Left colon (tissue), 2 donors: ENCODE results near the gene FOXK2. TPM values are rescaled to one million over a fixed set of nuclear protein-coding genes. Genes with fewer than 3 reads are reported as not detected.
A peak's percentile ranks its signal among the peaks of the same experiment; 100 is the strongest.
"Not testable (repeated sequence)": the region's sequence is repeated elsewhere in the genome, so short reads cannot be mapped to it uniquely, and the experiment has no call there.

Experiments
- ATAC-seq: fragments of 200-7000 bp; cut with Tn5 transposase; one replicate; pipeline ENCODE4 v1.9.1; 2020; ENCODE audit warnings: mild to moderate bottlenecking, moderate library complexity
- DNase-seq, 2 donors: peaks; one replicate each; pipeline ENCODE4 v3.0.0-alpha.2; 2020
- intact Hi-C, 2 donors: fragments of 100-400 bp; cut with DNase I in 1 of 2; cut with micrococcal nuclease in 1 of 2; formaldehyde crosslinking; loops; one replicate each; pipeline versions ENCODE4 v1.11.2 to v1.14.0; 2022; cut with DNase I, micrococcal nuclease
- total RNA-seq, 2 donors: library from RNA; stranded (reverse); fragmentation: NEBNext Ultra II Directional; extraction: Animal tissue kit (Norgen Biotek cat#: 25700); gene quantifications; one replicate each; pipeline ENCODE4 v1.2.1, GENCODE V29; 2021
- donor health status: DM: no; HTN: no; CAD: no.
- donor health status: DM: yes; HTN: yes; CAD: no.

The FOXK2 gene
- total RNA-seq, 2 donors from 2014 or later: 40.4 to 48.7 TPM

- DNase-seq: no peak
- intact Hi-C loops: no loop called here
- ATAC-seq: no peak
Observed at GRCh38 chr17:82493226-82493781, 26.2 kb upstream of the FOXK2 start.

GRCh38 chr17:82494236-82495055 is 25.1 kb upstream of the FOXK2 start:
- DNase-seq (peak; percentile 81 to 84), ATAC-seq (peak; percentile 47)
- intact Hi-C loops: no loop called here

DNA sequence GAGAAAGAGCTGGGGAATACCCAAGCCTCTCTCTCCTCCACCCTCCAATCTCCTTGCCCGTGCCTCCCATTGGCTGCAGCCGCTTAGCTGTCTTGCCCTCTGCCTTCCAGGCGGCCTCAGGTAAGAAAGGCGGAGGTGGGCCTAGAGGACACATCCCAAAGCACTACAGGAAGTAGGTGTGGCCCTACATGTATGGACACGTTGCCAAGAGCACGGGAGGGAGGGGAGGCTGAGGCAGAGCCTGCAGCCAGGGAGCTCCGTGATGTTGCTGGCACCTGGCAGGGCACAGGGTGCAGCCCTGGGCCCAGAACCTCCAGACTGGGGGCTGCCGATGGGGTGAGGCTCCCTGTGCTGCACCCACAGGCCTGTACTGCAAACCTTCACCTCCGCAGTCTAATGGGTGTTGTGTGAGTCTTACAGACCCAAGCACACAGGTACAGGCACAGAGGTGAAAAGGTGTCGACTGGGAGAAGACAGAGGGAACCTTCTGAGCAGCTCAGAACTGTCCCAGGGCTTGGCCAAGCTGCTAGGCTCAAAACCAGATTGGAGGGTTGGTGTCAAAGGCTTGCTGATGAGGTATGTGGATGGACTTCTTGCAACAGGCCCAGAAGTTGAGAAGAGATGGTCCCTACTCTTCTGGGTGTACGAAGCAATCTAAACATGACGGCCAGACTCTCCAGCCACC is 23.5 kb upstream of the FOXK2 start:
- intact Hi-C loops: no loop called here
- peak; percentile 66 for ATAC-seq

GRCh38 chr17:82496529-82497434 is 22.8 kb upstream of the FOXK2 start:
- peak; percentile 98 for DNase-seq
- intact Hi-C loops: no loop called here
- ATAC-seq: peak; percentile 87

More for the DNA sequence above, 23.5 kb upstream of the FOXK2 start:
- peak; percentile 63 to 76 for DNase-seq

DNA sequence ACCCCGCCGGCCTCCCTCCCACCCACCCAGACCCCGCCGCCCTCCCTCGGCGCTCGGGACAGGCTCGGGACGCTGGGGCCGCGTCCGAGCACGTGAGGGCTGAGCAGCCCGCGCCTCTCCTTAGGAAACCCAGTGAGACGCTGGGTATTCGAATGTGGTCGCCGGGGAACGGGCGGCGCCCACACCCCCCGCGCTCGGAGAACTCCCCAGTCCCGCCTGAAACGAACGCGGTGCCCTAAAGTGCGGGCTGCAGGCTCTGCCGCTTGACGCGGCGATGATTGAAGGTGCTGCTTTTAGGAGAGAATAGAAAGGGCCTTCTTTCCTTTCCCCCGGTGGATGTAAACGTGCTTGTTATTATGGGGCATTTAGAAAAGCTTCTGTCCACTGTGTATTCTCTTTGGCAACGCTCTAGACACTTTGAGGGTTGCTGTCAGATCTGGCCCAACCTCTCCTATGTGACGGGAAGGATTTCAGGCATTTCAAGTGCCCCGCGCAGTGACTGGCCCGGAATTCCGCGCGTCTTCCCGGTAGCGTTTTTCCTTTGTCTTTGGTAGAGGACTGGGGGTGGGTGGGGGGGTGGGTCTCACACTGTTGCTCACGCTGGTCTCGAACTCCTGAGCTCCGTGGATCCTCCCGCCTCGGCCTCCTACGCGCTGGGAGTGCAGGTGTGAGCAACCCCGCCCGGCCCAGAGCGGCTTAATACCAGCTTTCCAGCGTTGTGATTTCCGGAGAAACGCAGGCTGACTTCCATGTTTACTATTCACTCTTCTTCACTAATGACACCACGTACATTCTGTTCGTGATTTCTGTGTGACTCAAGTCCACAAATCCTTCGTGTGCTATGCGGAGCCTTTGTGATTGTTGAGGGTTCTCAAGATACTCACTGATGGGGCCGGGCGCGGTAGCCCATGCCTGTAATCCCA is 21.8 kb upstream of the FOXK2 start:
- ATAC-seq: peak; percentile 48
- peak; percentile 37 to 53 for DNase-seq
- intact Hi-C loops: no loop called here

- ATAC-seq (no peak), DNase-seq (no peak)
- intact Hi-C loops: no loop called here
Observed at GRCh38 chr17:82502207-82502606, 17.3 kb upstream of the FOXK2 start.

- ATAC-seq (no peak), DNase-seq (no peak)
- intact Hi-C loops: no loop called here
Observed at GRCh38 chr17:82503094-82503727, 16.3 kb upstream of the FOXK2 start.

DNA sequence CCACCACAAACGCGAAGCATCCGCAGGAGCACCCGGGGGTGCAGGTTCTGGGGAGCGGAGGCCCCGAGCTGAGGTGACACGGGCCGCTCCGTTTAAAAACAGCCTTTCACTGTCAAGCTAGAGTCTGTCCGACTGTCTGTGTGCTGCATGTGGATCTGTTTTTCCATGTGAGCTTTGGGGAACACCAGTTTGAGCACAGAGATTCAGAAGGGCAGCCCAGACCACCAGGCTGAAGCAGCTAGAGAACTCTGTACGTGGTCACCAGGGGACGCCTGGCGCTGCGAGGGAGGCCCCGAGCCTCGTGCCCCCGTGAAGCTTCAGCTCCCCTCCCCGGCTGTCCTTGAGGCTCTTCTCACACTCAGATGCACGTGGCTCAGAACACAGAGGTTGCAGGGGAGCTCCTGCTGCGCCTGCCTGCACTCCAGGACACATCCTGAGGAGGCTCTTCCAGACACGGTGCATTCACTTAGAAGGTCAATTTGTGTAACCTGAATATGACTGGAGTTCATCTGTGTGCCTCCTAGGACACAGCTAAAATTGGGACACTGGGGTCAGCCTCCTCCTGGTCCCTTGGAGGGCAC is 15.7 kb upstream of the FOXK2 start:
- DNase-seq (no peak), ATAC-seq (no peak)
- intact Hi-C loops: no loop called here

GRCh38 chr17:82505296-82505695 is 14.2 kb upstream of the FOXK2 start:
- no peak for DNase-seq
- intact Hi-C loops: no loop called here
- no peak for ATAC-seq

GRCh38 chr17:82506402-82506801 is 13.1 kb upstream of the FOXK2 start:
- intact Hi-C loops, DNase-seq, ATAC-seq: not testable (repeated sequence)

GRCh38 chr17:82507631-82508175 is 11.8 kb upstream of the FOXK2 start:
- intact Hi-C loops: no loop called here
- ATAC-seq: no peak

DNA sequence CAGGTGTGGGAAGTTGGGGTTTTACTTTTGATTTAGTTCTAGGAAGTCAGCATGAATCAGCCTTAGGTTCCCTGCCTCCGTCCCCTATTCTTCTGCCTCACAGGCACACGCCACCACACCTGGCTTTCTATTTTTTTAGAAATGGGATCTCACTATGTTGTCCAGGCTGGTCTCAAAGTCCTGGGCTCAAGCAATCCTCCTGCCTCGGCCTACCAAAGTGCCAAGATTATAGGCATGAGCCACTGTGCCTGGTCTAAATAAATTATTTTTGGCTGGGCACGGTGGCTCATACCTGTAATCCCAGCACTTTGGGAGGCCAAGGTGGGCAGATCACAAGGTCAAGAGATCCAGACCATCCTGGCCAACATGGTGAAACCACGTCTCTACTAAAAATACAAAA is 7.9 kb upstream of the FOXK2 start:
- intact Hi-C loops, DNase-seq, ATAC-seq: not testable (repeated sequence)

More at GRCh38 chr17:82507631-82508175, 11.8 kb upstream of the FOXK2 start:
- no peak for DNase-seq

DNA sequence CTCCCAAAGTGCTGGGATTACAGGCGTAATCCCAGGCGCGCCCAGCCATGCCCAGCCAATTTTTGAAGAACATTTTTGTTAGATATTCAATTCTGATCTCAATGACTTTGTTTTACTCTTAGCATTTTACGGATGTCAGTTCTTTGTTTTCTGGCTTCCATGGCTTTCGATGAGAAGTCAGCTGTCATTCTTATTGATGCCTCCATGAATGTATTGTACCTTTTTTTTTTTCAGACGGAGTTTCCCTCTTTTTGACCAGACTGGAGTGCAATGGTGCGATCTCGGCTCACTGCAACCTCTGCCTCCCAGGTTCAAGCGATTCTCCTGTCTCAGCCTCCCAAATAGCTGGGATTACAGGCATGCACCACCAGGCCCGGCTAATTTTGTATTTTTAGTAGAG is 5.7 kb upstream of the FOXK2 start:
- DNase-seq, ATAC-seq, intact Hi-C loops: not testable (repeated sequence)

DNA sequence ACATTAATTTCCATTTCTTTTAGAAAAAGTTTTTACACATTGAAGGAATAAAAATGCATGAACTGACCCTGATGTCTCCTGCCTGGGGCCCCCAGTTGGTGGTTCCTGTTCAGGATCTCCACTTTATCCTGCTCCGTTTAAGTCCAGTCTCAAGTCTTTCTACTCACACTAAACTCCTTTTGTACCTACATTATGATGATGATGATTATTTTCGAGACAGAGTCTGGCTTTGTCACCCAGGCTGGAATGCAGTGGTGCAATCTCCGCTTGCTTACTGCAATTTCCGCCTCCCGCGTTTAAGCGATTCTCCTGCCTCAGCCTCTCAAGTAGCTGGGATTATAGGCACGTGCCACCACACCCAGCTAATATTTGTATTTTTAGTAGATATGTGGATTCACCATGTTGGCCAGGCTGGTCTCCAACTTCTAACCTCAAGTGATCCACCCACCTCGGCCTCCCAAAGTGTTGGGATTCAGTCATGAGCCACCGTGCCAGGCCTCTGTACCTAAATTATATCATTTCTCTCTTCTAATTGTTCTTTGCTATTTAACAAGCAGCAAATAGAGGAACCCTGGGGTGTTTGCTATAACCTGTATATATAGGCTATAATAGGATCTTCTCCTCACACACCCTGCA is 2.2 kb upstream of the FOXK2 start:
- ATAC-seq: no peak
- intact Hi-C loops: no loop called here
- no peak for DNase-seq

GRCh38 chr17:82519971-82520903 is 705 bp downstream of the FOXK2 start:
- intact Hi-C loops: no loop called here
- DNase-seq (peak in 1 of 2 donors; percentile 47), ATAC-seq (peak; percentile 14)
